ENCODE measurements around the gene MEGF9. TPM values are rescaled to one million over a fixed set of nuclear protein-coding genes. Genes with fewer than 3 reads are reported as not detected.

Gene MEGF9
- total RNA-seq, 2 experiments from 2014 or later, result 5.1 to 10.2 TPM

DNA sequence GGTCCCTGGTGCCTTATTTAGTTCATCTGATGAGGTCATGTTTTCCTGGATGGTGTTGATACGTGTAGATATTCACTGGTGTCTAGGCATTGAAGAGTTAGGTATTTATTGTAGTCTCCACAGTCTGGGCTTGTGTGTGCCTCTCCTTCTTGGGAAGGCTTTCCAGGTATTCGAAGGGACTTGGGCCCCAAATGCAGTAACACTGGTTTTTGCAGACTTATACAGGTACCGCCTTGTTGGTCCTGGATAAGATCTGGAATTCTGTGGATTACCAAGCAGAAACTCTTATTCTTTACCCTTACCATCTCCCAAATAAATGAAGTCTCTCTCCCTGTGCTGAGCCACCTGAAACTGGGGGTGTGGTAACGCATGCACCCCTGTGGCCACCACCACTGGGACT is 34.1 kb downstream of the MEGF9 start:
- no peak overlapping the region for H3K27ac ChIP-seq (ENCODE audit: low read depth, low read length, poor library complexity, severe bottlenecking)
- ChIA-PET POLR2A (interaction anchor here (0.7 kb wide), 2 partner anchors 18 to 33 kb away, joined by 3 to 5 read pairs; no protein-coding TSS in a partner anchor), CTCF (ENCODE audit: unreplicated experiment) (no interaction called here)
- H4K20me1 ChIP-seq (ENCODE audit: insufficient read depth, low read length), result no peaks in the 10 kb centered on the region
- DNase-seq (ENCODE audit: low spot score), result no peak
- no peak overlapping the region for H2AFZ ChIP-seq (ENCODE audit: low read length)
- H3K4me2 ChIP-seq (ENCODE audit: low read length), result no peak overlapping the region
- no peaks in the 10 kb centered on the region for H3K79me2 ChIP-seq (ENCODE audit: insufficient read depth, low read depth, low read length)
- BruUV-seq (replicated peaks), result no TSS peak
- H3K36me3 ChIP-seq (ENCODE audit: insufficient read depth, low read length), result no peaks in the 10 kb centered on the region
- no peak overlapping the region for H3K4me3 ChIP-seq (ENCODE audit: low read depth, low read length, poor library complexity, severe bottlenecking)
- no peaks in the 10 kb centered on the region for H3K4me1 ChIP-seq (ENCODE audit: insufficient read depth, low read length, poor library complexity, severe bottlenecking)
- TF ChIP-seq EZH2phosphoT487 (IDR thresholded peaks at IDR 0.05; ENCODE audit: borderline replicate concordance, low read depth, low read length), result no peak
- H3K9me2 ChIP-seq (ENCODE audit: insufficient read depth, low read length), result no peaks in the 10 kb centered on the region
- H3K9me3 ChIP-seq (ENCODE audit: low read length), result no peaks in the 10 kb centered on the region
- intact Hi-C loops (cut with micrococcal nuclease; ENCODE audit: unreplicated experiment), result no loop called here

DNA sequence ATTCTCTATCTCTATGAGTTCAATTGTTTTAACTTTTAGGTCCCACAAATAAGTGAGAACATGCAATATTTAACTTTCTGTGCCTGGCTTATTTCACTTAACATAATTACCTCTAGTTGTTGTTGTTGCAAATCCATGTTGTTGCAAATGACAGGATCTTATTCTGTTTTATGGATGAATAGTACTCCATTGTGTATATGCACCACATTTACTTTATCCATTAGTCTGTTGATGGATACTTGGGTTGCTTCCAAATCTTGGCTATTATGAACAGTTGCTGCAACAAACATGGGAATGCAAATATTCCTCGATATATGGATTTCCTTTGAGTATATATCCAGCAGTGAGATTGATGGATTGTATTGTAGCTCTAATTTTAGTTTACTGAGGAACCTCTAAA is 36.3 kb downstream of the MEGF9 start:
- Histone ChIP-seq H3K4me2 (ENCODE audit: low read length) (no peak overlapping the region), H3K79me2 (ENCODE audit: insufficient read depth, low read depth, low read length) (no peaks in the 10 kb centered on the region), H3K9me3 (ENCODE audit: low read length) (no peaks in the 10 kb centered on the region), H4K20me1 (ENCODE audit: insufficient read depth, low read length) (no peaks in the 10 kb centered on the region), H3K9me2 (ENCODE audit: insufficient read depth, low read length) (no peaks in the 10 kb centered on the region), H3K36me3 (ENCODE audit: insufficient read depth, low read length) (no peaks in the 10 kb centered on the region), H2AFZ (ENCODE audit: low read length) (no peak overlapping the region), H3K4me3 (ENCODE audit: low read depth, low read length, poor library complexity, severe bottlenecking) (no peak overlapping the region), H3K27ac (ENCODE audit: low read depth, low read length, poor library complexity, severe bottlenecking) (no peak overlapping the region), H3K4me1 (ENCODE audit: insufficient read depth, low read length, poor library complexity, severe bottlenecking) (no peaks in the 10 kb centered on the region)
- no TSS peak for BruUV-seq (replicated peaks)
- POLR2A ChIA-PET, result no interaction called here
- no peak for DNase-seq (ENCODE audit: low spot score)
- CTCF ChIA-PET (ENCODE audit: unreplicated experiment), result no interaction called here
- TF ChIP-seq, protein P1, sequence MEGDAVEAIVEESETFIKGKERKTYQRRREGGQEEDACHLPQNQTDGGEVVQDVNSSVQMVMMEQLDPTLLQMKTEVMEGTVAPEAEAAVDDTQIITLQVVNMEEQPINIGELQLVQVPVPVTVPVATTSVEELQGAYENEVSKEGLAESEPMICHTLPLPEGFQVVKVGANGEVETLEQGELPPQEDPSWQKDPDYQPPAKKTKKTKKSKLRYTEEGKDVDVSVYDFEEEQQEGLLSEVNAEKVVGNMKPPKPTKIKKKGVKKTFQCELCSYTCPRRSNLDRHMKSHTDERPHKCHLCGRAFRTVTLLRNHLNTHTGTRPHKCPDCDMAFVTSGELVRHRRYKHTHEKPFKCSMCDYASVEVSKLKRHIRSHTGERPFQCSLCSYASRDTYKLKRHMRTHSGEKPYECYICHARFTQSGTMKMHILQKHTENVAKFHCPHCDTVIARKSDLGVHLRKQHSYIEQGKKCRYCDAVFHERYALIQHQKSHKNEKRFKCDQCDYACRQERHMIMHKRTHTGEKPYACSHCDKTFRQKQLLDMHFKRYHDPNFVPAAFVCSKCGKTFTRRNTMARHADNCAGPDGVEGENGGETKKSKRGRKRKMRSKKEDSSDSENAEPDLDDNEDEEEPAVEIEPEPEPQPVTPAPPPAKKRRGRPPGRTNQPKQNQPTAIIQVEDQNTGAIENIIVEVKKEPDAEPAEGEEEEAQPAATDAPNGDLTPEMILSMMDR (conservative IDR thresholded peaks at IDR 0.05; ENCODE audit: low read length), result no peak
- TF ChIP-seq EZH2phosphoT487 (IDR thresholded peaks at IDR 0.05; ENCODE audit: borderline replicate concordance, low read depth, low read length), result no peak
- intact Hi-C loops (cut with micrococcal nuclease; ENCODE audit: unreplicated experiment), result no loop called here

DNA sequence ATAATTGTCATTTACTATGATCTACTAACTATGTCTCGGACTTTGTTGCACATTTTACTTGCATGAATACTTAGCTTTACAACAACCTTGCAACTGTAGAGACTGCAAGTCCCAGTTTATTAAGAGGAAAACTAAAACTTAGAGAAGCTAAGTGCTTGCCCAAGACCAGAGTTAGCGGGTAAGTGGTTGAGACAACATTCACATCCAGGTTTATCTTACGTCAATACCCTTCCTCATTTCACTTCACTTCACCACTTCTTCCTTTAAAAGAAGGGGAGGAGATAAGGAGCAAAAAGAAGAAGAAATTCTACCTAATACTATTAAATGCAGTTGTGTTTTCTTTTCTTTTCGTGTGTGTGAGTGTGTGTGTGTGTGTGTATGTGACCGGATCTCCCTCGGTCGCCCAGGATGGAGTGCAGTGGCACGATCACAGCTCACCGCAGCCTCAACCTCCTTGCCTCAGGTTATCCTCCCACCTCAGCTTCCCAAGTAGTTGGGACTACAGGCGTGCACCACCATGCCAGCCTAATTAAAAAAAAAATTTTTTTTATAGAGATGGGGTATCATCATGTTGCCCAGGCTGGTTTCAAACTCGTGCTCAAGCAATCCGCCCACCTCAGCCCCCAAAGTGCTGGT is 37.4 kb downstream of the MEGF9 start:
- Histone ChIP-seq H3K79me2 (ENCODE audit: insufficient read depth, low read depth, low read length) (no peaks in the 10 kb centered on the region), H3K4me3 (ENCODE audit: low read depth, low read length, poor library complexity, severe bottlenecking) (no peak overlapping the region), H3K27ac (ENCODE audit: low read depth, low read length, poor library complexity, severe bottlenecking) (no peak overlapping the region), H3K9me3 (ENCODE audit: low read length) (no peaks in the 10 kb centered on the region), H2AFZ (ENCODE audit: low read length) (no peak overlapping the region), H3K36me3 (ENCODE audit: insufficient read depth, low read length) (no peaks in the 10 kb centered on the region), H4K20me1 (ENCODE audit: insufficient read depth, low read length) (no peaks in the 10 kb centered on the region), H3K4me1 (ENCODE audit: insufficient read depth, low read length, poor library complexity, severe bottlenecking) (no peaks in the 10 kb centered on the region), H3K9me2 (ENCODE audit: insufficient read depth, low read length) (no peaks in the 10 kb centered on the region), H3K4me2 (ENCODE audit: low read length) (no peak overlapping the region)
- no TSS peak for BruUV-seq (replicated peaks)
- intact Hi-C loops (cut with micrococcal nuclease; ENCODE audit: unreplicated experiment), result no loop called here
- DNase-seq (ENCODE audit: low spot score), result no peak
- CTCF ChIA-PET (ENCODE audit: unreplicated experiment), result no interaction called here
- TF ChIP-seq, protein P1 (conservative IDR thresholded peaks at IDR 0.05; ENCODE audit: low read length), result no peak
- no peak for TF ChIP-seq EZH2phosphoT487 (IDR thresholded peaks at IDR 0.05; ENCODE audit: borderline replicate concordance, low read depth, low read length)
- POLR2A ChIA-PET, result interaction anchor here (1.4 kb wide), 1 partner anchor 19 kb away, joined by 3 read pairs; no protein-coding TSS in a partner anchor

Data from OCI-LY7 (cell line).